Panc1 (cell line): ENCODE data around the gene SLC6A13. TPM values are rescaled to one million over a fixed set of nuclear protein-coding genes. Genes with fewer than 3 reads are reported as not detected.
A peak's percentile ranks its signal among the peaks of the same experiment; 100 is the strongest.

Experiments
- ATAC-seq: fragments of 200-7000 bp; cut with Tn5 transposase; 2 replicates; pipeline ENCODE4 v1.9.1; 2020; ENCODE audit warnings: mild to moderate bottlenecking, moderate library complexity
- Bru-seq: library from RNA; stranded (reverse); fragments of 400-500 nt; gene quantifications from one replicate; lab custom pipeline; 2021; lab: Mats Ljungman, UMichigan
- BruChase-seq, 2 experiments: library from RNA; stranded (reverse); fragments of 400-500 nt; gene quantifications; one replicate each; lab custom pipeline; 2021; lab: Mats Ljungman, UMichigan
- BruUV-seq: library from RNA; stranded (reverse); fragments of 400-500 nt; replicated peaks from 2 replicates; lab custom pipeline; 2021; lab: Mats Ljungman, UMichigan
- CTCF ChIA-PET: fragments of 300-600 bp; sonication (Branson Sonifier 250); formaldehyde crosslinking; loops from one replicate; lab custom pipeline; 2022; ENCODE audit warnings: antibody characterized with exemption; lab: Charles Lee
- POLR2A ChIA-PET: fragments of 300-600 bp; sonication (Branson Sonifier 250); formaldehyde crosslinking; loops from one replicate; lab custom pipeline; 2022; ENCODE audit warnings: antibody characterized with exemption; lab: Charles Lee
- DNase-seq: peaks from one replicate; pipeline ENCODE4 v3.0.0-alpha.2; 2010; ENCODE audit warnings: low read depth, low spot score
- H3K27ac ChIP-seq: 2 replicates; pipeline ENCODE4 v1.5.1; 2011; ENCODE audit warnings: mild to moderate bottlenecking, low read length, inconsistent platforms
- H3K27me3 ChIP-seq: fragments of 200-500 bp; sonication (Bioruptor generic); 2 replicates; pipeline ENCODE4 v1.6.0; 2014; ENCODE audit warnings: low read length, inconsistent platforms; ENCODE audit not compliant: control insufficient read depth, insufficient read depth
- H3K36me3 ChIP-seq: fragments of 200-500 bp; sonication (Bioruptor generic); 2 replicates; pipeline ENCODE4 v1.5.1; 2014; ENCODE audit warnings: inconsistent platforms, mild to moderate bottlenecking, low read length, moderate library complexity; ENCODE audit not compliant: control insufficient read depth, insufficient read depth
- H3K4me1 ChIP-seq: 2 replicates; pipeline ENCODE4 v1.5.1; 2011; ENCODE audit warnings: inconsistent platforms, mild to moderate bottlenecking, low read length, moderate library complexity; ENCODE audit not compliant: control insufficient read depth, insufficient read depth
- H3K4me3 ChIP-seq, 2 experiments: 2 replicates each; pipeline ENCODE4 v1.5.1; 2011 to 2012; ENCODE audit warnings: low read depth in 2 of 2, low read length in 2 of 2, mild to moderate bottlenecking in 2 of 2, inconsistent platforms in 1 of 2, moderate library complexity in 1 of 2
- H3K9me3 ChIP-seq: fragments of 200-500 bp; sonication (Bioruptor generic); 2 replicates; pipeline ENCODE4 v1.5.1; 2014; ENCODE audit warnings: low read depth, mild to moderate bottlenecking, inconsistent platforms, low read length, moderate library complexity; ENCODE audit not compliant: control insufficient read depth, insufficient read depth
- CTCF ChIP-seq: fragments of 450-650 bp; IDR thresholded peaks from 2 replicates; pipeline ENCODE4 v1.5.1; 2017; ENCODE audit warnings: mild to moderate bottlenecking
- POLR2AphosphoS5 ChIP-seq: IDR thresholded peaks from 2 replicates; pipeline ENCODE4 v1.6.1; 2012; ENCODE audit warnings: mild to moderate bottlenecking, low read depth, low read length, moderate library complexity
- SIN3A ChIP-seq: IDR thresholded peaks from 2 replicates; pipeline ENCODE4 v1.6.1; 2012; ENCODE audit warnings: low read depth, mild to moderate bottlenecking, low read length, moderate library complexity, borderline replicate concordance; ENCODE audit not compliant: insufficient read depth
- TCF7L2 ChIP-seq: IDR thresholded peaks from 2 replicates; pipeline ENCODE4 v1.6.1; 2011; ENCODE audit warnings: mild to moderate bottlenecking, low read depth, low read length, inconsistent platforms
- in situ Hi-C: cut with HindIII; loops from 2 replicates; pipeline ENCODE4 v1.10.0; 2016; ENCODE audit warnings: low sequenced_read_pairs, low pct_unique_long_range_greater_than_20kb
- intact Hi-C: fragments of 100-400 bp; cut with micrococcal nuclease; formaldehyde crosslinking; loops from one replicate; pipeline ENCODE4 v1.10.0; 2022; ENCODE audit not compliant: unreplicated experiment
- long read RNA-seq: library from polyadenylated mRNA; unstranded; transcript quantifications from one replicate; pipeline ENCODE4 v2.0.0, GENCODE V29; 2021; ENCODE audit not compliant: unreplicated experiment
- polyA plus RNA-seq: library from polyadenylated mRNA; unstranded; fragments of >200 nt; gene quantifications from one replicate; pipeline ENCODE4 v1.2.1, GENCODE V29; 2012; ENCODE audit warnings: missing spikeins; ENCODE audit not compliant: insufficient read length
- total RNA-seq: library from RNA; stranded (reverse); gene quantifications from one replicate; pipeline ENCODE4 v1.2.1, GENCODE V29; 2021; ENCODE audit not compliant: unreplicated experiment
- TF ChIP-seq, protein P1 (sequence below), 2 experiments: IDR thresholded peaks; 2 replicates each; pipeline ENCODE4 v1.6.1; 2011 to 2012; ENCODE audit warnings: low read depth in 2 of 2, control low read depth in 1 of 2, low read length in 1 of 2, mild to moderate bottlenecking in 1 of 2, moderate library complexity in 1 of 2; ENCODE audit not compliant: insufficient read depth in 1 of 2

Gene SLC6A13
- 0.57 TPM for total RNA-seq
- not detected for polyA plus RNA-seq
- percentile 21 among the genes with signal in this experiment for Bru-seq, nascent RNA
- BruChase-seq, experiment 1, labeled RNA remaining after a 2-hour chase, result percentile 24 among the genes with signal in this experiment
- percentile 26 among the genes with signal in this experiment for BruChase-seq, experiment 2, labeled RNA remaining after a 6-hour chase
- long read RNA-seq, result 0 reads

GRCh38 chr12:262817-263216 lies at the start of gene SLC6A13:
Gene SLC6A13 (minus strand): TSS chr12:262836. CDS start chr12:260052, 2,784 bp downstream.
- TF ChIP-seq CTCF (no peak), SIN3A (no peak), TCF7L2 (no peak), POLR2AphosphoS5 (no peak)
- TF ChIP-seq, protein P1, sequence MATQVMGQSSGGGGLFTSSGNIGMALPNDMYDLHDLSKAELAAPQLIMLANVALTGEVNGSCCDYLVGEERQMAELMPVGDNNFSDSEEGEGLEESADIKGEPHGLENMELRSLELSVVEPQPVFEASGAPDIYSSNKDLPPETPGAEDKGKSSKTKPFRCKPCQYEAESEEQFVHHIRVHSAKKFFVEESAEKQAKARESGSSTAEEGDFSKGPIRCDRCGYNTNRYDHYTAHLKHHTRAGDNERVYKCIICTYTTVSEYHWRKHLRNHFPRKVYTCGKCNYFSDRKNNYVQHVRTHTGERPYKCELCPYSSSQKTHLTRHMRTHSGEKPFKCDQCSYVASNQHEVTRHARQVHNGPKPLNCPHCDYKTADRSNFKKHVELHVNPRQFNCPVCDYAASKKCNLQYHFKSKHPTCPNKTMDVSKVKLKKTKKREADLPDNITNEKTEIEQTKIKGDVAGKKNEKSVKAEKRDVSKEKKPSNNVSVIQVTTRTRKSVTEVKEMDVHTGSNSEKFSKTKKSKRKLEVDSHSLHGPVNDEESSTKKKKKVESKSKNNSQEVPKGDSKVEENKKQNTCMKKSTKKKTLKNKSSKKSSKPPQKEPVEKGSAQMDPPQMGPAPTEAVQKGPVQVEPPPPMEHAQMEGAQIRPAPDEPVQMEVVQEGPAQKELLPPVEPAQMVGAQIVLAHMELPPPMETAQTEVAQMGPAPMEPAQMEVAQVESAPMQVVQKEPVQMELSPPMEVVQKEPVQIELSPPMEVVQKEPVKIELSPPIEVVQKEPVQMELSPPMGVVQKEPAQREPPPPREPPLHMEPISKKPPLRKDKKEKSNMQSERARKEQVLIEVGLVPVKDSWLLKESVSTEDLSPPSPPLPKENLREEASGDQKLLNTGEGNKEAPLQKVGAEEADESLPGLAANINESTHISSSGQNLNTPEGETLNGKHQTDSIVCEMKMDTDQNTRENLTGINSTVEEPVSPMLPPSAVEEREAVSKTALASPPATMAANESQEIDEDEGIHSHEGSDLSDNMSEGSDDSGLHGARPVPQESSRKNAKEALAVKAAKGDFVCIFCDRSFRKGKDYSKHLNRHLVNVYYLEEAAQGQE (IDR thresholded peaks at IDR 0.05; ENCODE audit: insufficient read depth in 1 of 2, low read depth in 2 of 2, low read length in 1 of 2), result no peak
- peaks cover 3% of the 10 kb centered on the region for H3K27me3 ChIP-seq
- ATAC-seq (no peak), DNase-seq (no peak)
- ChIA-PET CTCF (no interaction called here), POLR2A (no interaction called here)
- intact Hi-C loops (no loop called here), in situ Hi-C loops (no loop called here)
- no peaks in the 10 kb centered on the region for H3K36me3 ChIP-seq
- no peaks in the 10 kb centered on the region for H3K4me1 ChIP-seq
- H3K27ac ChIP-seq, result no peak within 1 kb of the TSS
- H3K9me3 ChIP-seq, result no peaks in the 10 kb centered on the region
- BruUV-seq, result no TSS peak
- no peak within 1 kb of the TSS for H3K4me3 ChIP-seq

GRCh38 chr12:308511-308910 lies 45.9 kb upstream of the SLC6A13 start:
- in situ Hi-C loops (no loop called here), intact Hi-C loops (no loop called here)
- H3K9me3 ChIP-seq, result no peaks in the 10 kb centered on the region
- no peak overlapping the region for H3K27ac ChIP-seq
- ChIA-PET POLR2A (no interaction called here), CTCF (no interaction called here)
- no TSS peak for BruUV-seq
- peaks cover 24% of the 10 kb centered on the region for H3K36me3 ChIP-seq
- ATAC-seq (no peak), DNase-seq (no peak)
- H3K4me1 ChIP-seq, result peaks cover 3% of the 10 kb centered on the region; the same call in 1 of the 2 replicates
- H3K4me3 ChIP-seq, result no peak overlapping the region
- no peak for TF ChIP-seq TCF7L2
- TF ChIP-seq POLR2AphosphoS5, result no peak
- TF ChIP-seq CTCF, result no peak
- TF ChIP-seq SIN3A, result no peak
- TF ChIP-seq, protein P1 (IDR thresholded peaks at IDR 0.05; ENCODE audit: insufficient read depth in 1 of 2, low read depth in 2 of 2, low read length in 1 of 2), result no peak
- H3K27me3 ChIP-seq, result no peaks in the 10 kb centered on the region
